ENCODE results near the gene DHRS7.

The DHRS7 gene

GRCh38 chr14:60188696-60189095 lies 23.5 kb upstream of the DHRS7 start:
- Histone ChIP-seq H3K27ac (no peak overlapping the region), H3K27me3 (replicated peaks) (no peaks in the 10 kb centered on the region), H3K4me3 (ENCODE audit: low read depth, low read length) (no peak overlapping the region), H3K36me3 (replicated peaks) (no peaks in the 10 kb centered on the region)
- no peak for DNase-seq
- TF ChIP-seq CTCF (IDR thresholded peaks at IDR 0.05; ENCODE audit: low read depth, low read length, missing control alignments) = no peak
- in situ Hi-C loops (cut with HindIII; ENCODE audit: low pct_ligation_motif_present, low sequenced_read_pairs) = no loop called here

- DNase-seq = no peak
- in situ Hi-C loops (cut with HindIII; ENCODE audit: low pct_ligation_motif_present, low sequenced_read_pairs) = no loop called here
- Histone ChIP-seq H3K4me3 (ENCODE audit: low read depth, low read length) (no peak overlapping the region), H3K36me3 (replicated peaks) (no peaks in the 10 kb centered on the region), H3K27me3 (replicated peaks) (no peaks in the 10 kb centered on the region), H3K27ac (no peak overlapping the region)
- TF ChIP-seq CTCF (IDR thresholded peaks at IDR 0.05; ENCODE audit: low read depth, low read length, missing control alignments) = peak; percentile 30
Observed at GRCh38 chr14:60188115-60188514, 22.9 kb upstream of the DHRS7 start.

GRCh38 chr14:60184905-60185555 lies 19.8 kb upstream of the DHRS7 start:
- in situ Hi-C loops (cut with HindIII; ENCODE audit: low pct_ligation_motif_present, low sequenced_read_pairs) = no loop called here
- Histone ChIP-seq H3K36me3 (replicated peaks) (no peaks in the 10 kb centered on the region), H3K27ac (no peak overlapping the region), H3K4me3 (ENCODE audit: low read depth, low read length) (no peak overlapping the region), H3K27me3 (replicated peaks) (no peaks in the 10 kb centered on the region)
- no peak for TF ChIP-seq CTCF (IDR thresholded peaks at IDR 0.05; ENCODE audit: low read depth, low read length, missing control alignments)
- DNase-seq = no peak

GRCh38 chr14:60184146-60184904 lies 19.1 kb upstream of the DHRS7 start:
- DNase-seq = peak; percentile 54
- Histone ChIP-seq H3K36me3 (replicated peaks) (no peaks in the 10 kb centered on the region), H3K27ac (no peak overlapping the region), H3K27me3 (replicated peaks) (no peaks in the 10 kb centered on the region), H3K4me3 (ENCODE audit: low read depth, low read length) (peak overlapping the region; percentile 43)
- in situ Hi-C loops (cut with HindIII; ENCODE audit: low pct_ligation_motif_present, low sequenced_read_pairs) = no loop called here
- TF ChIP-seq CTCF (IDR thresholded peaks at IDR 0.05; ENCODE audit: low read depth, low read length, missing control alignments) = peak; percentile 40

- in situ Hi-C loops (cut with HindIII; ENCODE audit: low pct_ligation_motif_present, low sequenced_read_pairs) = no loop called here
- H3K27ac ChIP-seq = no peak overlapping the region
- no peak overlapping the region for H3K4me3 ChIP-seq (ENCODE audit: low read depth, low read length)
- no peaks in the 10 kb centered on the region for H3K36me3 ChIP-seq (replicated peaks)
- TF ChIP-seq CTCF (IDR thresholded peaks at IDR 0.05; ENCODE audit: low read depth, low read length, missing control alignments) = no peak
- no peaks in the 10 kb centered on the region for H3K27me3 ChIP-seq (replicated peaks)
- DNase-seq = no peak
Observed at GRCh38 chr14:60183741-60184140, 18.5 kb upstream of the DHRS7 start.

All from brain microvascular endothelial cell (primary cell).